HG03159 (cell line): ENCODE data around the gene B9D1.
A peak's percentile ranks its signal among the peaks of the same experiment; 100 is the strongest.

Source experiments
- ATAC-seq: cut with Tn5 transposase; IDR thresholded peaks from one replicate; pipeline ENCODE4 v1.9.1; 2021; ENCODE audit warnings: mild to moderate bottlenecking, moderate library complexity; ENCODE audit not compliant: unreplicated experiment

Gene B9D1

DNA sequence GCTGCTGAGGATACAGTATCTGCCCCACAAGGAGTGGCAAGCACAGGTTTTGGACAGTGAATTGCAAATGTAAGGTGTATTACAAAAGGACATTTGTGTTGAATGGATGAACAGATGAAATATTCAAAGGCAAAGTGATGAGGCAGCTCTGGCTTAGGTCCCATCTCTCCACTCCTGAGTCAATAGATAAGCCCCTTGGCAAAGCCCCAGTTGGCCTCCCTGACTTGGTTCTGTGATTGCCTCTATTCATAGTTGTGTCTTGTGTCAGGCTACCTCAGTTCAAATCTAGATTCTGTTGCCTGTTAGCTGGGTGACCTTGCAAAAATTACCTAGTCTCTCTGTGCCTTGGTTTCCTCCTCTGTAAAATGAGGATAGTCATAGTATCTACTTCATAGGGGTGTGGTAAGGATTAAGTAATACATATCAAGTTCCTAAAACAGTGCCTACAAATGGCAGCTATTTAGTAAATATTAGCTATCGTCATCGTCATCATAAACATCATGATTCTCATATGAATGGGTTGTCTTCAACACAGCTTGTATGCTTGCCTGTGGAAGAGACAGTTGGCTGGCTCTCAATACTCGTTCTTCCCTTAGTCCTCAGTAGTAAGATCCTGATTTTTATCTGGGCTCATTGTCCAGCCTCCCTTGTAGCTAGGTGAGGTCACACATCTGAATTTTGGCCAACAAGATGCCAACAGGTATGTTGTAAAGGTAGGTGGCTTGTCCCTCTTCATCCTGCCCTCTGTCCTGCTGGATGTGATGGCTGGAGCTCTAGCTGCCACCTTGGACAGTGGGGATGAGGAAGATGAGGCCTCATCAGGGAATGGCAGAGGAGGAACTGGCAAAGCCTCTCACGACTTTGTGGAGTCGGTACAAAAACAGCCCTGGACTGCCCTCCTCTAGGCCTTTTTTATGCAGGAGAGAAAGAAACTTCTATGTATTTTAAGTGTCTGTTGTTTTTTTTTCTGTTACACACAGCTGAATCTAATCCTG, 26.6 kb upstream of the B9D1 start:
- ATAC-seq, result no peak

GRCh38 chr17:19387921-19388521, 25.5 kb upstream of the B9D1 start:
- no peak for ATAC-seq

- no peak for ATAC-seq
Measured at GRCh38 chr17:19386974-19387920, 24.7 kb upstream of the B9D1 start, which contains the start of gene MFAP4. Gene MFAP4 (minus strand): TSS chr17:19387190. CDS start chr17:19387155, 35 bp downstream.

DNA sequence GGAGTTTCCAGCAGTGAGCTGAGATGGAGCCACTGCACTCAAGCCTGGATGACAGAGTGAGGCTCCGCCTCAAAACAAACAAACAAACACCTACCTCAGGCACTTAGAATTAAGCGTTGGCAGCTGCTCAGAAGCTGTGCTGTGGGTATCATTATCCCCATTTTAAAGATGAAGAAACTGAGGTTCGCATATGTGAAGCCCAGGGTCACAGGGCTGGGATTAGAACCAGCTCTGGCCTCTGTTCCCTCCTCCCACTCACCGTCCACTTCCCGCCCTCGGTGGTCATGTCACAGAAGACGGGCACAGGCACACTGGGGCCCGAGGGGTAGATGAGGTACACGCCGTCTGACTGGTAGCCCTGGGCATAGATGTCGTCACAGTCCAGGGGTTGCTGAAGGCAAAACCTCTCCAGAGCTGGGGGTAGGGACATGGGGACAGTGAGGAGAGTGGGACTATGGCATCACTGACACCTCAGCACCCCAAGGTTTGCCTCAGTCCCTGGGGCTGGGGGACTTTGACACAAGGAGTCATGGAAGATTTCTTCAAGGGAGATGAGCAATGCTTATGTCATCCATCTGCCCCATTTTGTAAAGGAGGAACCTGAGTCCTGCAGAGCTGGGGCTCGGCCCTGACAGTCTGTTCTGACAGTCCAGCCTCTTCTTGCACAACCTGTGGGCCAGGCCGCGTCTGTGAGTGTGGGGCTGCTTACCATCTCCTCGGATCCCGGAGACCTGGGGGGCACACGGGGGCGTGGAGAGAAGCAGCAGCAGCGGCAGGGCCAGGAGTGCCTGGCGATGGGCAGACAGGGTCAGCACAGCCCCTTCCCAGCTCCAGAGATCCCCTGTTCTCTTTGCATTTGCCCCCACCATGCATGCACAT, 23.8 kb upstream of the B9D1 start:
- no peak for ATAC-seq

DNA sequence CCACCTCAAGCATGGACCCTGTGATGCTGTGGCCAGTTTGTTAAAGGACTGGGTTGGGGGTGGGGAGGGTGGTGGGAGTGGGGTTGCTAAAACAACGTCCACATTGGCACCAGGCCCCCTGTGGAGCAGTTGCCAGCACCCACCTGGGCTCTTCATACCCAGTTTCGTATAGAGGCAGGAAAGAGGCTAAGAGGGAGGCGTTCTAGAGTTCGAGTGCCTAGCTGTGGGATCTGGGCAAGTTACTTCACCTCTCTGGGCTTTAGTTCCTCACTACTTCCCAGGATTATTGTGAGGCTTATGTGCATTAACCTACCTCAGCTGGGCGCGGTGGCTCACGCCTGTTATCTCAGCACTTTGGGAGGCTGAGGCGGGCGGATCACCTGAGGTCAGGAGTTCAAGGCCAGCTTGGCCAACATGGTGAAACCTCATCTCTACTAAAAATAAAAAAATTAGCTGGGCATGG, 23.0 kb upstream of the B9D1 start:
- ATAC-seq, result no peak

DNA sequence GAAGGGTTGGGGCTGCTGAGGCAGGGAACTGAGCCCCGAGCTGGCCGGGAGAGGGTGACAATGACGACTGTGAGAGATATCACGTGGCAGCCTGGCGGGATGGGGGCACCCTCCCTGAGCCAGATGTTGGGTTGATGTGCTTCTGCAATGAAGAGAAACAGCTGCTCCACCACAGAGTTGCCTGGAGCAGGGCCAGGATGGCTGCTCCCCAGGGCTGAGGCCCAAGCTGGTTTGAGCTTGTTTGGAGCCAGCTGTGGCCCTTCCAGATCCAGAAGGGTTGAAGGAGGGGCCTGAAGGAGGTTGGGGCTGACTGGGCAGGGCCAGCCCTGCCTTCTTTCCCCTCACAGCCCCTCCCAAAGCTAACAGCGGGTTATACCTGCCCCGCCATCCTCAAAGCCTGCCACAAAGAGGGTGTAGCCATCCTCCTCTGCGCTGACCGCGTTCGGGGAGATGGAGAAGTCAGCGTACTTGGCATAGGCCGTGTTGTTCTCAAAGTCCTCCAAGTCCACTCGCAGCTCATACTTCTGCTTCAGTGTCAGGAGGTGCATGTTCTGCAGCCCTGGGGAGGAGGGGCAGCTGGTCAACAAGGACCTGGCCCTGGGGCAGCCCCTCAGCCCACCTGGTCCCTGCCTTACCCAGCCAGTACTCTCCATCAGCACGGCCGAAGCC, 22.3 kb upstream of the B9D1 start:
- no peak for ATAC-seq

- ATAC-seq, result no peak
Measured at GRCh38 chr17:19383681-19384470, 21.4 kb upstream of the B9D1 start.

GRCh38 chr17:19382531-19383444, 20.3 kb upstream of the B9D1 start:
- ATAC-seq, result no peak

DNA sequence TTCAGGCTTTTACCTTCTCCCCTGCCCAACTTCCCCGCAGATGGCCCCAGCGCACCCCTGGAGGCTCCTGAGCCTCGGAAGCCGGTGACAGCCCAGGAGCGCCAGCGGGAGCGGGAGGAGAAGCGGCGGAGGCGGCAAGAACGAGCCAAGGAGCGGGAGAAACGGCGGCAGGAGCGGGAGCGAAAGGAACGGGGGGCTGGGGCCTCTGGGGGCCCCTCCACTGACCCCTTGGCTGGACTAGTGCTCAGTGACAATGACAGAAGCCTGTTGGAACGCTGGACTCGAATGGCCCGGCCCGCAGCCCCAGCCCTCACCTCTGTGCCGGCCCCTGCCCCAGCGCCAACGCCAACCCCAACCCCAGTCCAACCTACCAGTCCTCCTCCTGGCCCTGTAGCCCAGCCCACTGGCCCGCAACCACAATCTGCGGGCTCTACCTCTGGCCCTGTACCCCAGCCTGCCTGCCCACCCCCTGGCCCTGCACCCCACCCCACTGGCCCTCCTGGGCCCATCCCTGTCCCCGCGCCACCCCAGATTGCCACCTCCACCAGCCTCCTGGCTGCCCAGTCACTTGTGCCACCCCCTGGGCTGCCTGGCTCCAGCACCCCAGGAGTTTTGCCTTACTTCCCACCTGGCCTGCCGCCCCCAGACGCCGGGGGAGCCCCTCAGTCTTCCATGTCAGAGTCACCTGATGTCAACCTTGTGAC, 19.4 kb upstream of the B9D1 start:
- no peak for ATAC-seq

- ATAC-seq, result no peak
Measured at GRCh38 chr17:19381361-19381740, 18.8 kb upstream of the B9D1 start.

DNA sequence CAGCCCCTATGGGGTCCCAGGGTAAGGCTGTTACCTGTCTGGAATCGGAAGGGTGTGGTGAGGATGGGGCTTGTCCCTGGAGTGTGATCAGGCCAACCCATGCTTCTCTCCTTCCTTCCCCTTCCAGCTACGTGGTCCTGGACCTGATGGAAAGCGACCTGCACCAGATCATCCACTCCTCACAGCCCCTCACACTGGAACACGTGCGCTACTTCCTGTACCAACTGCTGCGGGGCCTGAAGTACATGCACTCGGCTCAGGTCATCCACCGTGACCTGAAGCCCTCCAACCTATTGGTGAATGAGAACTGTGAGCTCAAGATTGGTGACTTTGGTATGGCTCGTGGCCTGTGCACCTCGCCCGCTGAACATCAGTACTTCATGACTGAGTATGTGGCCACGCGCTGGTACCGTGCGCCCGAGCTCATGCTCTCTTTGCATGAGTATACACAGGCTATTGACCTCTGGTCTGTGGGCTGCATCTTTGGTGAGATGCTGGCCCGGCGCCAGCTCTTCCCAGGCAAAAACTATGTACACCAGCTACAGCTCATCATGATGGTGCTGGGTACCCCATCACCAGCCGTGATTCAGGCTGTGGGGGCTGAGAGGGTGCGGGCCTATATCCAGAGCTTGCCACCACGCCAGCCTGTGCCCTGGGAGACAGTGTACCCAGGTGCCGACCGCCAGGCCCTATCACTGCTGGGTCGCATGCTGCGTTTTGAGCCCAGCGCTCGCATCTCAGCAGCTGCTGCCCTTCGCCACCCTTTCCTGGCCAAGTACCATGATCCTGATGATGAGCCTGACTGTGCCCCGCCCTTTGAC, 18.2 kb upstream of the B9D1 start:
- no peak for ATAC-seq

DNA sequence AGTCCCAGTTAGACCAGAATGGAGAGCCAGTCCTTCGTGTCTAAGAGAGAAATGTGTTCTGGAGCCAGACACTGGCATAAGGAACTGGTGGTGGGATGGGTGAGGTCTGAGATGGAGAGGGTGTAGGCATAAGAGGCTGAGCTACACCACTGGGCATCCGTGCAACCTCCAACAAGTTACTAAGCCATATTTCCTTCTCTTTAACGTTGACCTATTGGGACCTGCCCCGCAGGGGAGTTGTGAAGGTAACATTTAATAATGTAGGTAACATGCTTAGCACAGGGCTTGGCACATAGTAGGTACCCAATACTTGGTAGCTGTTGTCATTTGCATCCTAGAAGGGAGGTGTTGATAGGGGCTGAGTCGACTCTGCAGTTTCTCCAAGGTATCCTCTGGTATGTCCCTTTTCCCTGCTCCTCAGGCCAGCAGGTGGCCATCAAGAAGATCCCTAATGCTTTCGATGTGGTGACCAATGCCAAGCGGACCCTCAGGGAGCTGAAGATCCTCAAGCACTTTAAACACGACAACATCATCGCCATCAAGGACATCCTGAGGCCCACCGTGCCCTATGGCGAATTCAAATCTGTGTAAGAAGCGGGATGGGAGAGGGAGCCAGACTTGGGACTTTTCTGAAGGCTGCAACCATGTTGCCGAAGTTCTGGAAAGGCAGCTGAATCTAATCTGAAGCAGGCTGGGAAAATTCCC, 17.0 kb upstream of the B9D1 start:
- no peak for ATAC-seq

DNA sequence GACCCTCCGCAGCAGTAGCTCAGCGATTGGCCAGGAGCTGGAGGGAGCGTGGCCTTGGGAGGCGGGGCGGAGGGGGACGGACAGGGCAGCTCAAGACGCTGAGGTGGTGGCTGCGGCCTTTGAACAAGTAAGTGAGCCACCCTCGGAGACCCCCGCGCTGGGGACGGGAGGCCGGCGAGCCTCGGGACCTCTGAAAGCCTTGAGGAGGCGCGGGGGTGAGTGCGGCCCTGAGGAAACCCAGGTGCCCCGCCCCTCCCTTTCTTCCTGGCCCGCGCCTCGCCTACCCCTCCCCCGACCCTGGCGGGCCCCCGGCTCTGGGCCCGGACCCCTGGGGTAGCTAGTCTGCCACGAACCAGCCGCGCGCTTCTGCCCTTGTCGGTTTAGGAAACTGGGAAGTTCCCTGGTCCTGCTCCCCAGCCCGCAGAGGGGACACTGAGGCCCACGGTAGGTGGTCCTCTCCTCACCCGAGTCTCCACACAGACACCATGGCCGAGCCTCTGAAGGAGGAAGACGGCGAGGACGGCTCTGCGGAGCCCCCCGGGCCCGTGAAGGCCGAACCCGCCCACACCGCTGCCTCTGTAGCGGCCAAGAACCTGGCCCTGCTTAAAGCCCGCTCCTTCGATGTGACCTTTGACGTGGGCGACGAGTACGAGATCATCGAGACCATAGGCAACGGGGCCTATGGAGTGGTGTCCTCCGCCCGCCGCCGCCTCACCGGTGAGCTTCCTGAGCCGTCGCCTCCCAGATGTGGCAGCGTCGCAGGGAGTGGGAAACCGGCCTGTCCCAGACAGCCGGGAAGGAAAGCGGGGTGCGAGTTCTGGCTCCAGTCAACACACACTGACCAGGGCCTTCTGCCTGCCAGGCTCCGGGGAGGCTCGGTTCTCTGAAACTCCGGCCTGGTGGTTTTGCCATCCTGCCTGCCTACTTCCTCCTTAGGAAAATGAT, 16.2 kb upstream of the B9D1 start, which contains the start of gene MAPK7:
TSS of gene MAPK7 (plus strand) at position 83 of the 945 bp plus-strand sequence. CDS start at position 486, 403 bp downstream.
- peak; percentile 12 for ATAC-seq
